NCI-H1092 (cell line): ENCODE data around the gene SMIM26.
"Not testable (repeated sequence)": the region's sequence is repeated elsewhere in the genome, so short reads cannot be mapped to it uniquely, and the experiment has no call there.

Source experiments
- DNase-seq: peaks from one replicate; lab custom pipeline; 2025; lab: John Stamatoyannopoulos, UW

The SMIM26 gene

GRCh38 chr20:18566892-18567738 is at the start of gene SMIM26:
SMIM26 (plus strand) TSS chr20:18567432; CDS start chr20:18567479, 47 bp downstream.
- DNase-seq: peak; percentile 88

- not testable (repeated sequence) for DNase-seq
Observed at GRCh38 chr20:18522066-18522465, 45.2 kb upstream of the SMIM26 start.

- DNase-seq: no peak
Observed at GRCh38 chr20:18523066-18523465, 44.2 kb upstream of the SMIM26 start.

GRCh38 chr20:18524646-18525045 is 42.6 kb upstream of the SMIM26 start:
- no peak for DNase-seq

- DNase-seq: not testable (repeated sequence)
Observed at GRCh38 chr20:18526761-18527160, 40.5 kb upstream of the SMIM26 start.

GRCh38 chr20:18527339-18527738 is 39.9 kb upstream of the SMIM26 start:
- no peak for DNase-seq

GRCh38 chr20:18527836-18528235 is 39.4 kb upstream of the SMIM26 start:
- no peak for DNase-seq

GRCh38 chr20:18529041-18529440 is 38.2 kb upstream of the SMIM26 start:
- no peak for DNase-seq

- DNase-seq: no peak
Observed at GRCh38 chr20:18532626-18533025, 34.6 kb upstream of the SMIM26 start.

GRCh38 chr20:18533491-18533890 is 33.7 kb upstream of the SMIM26 start:
- no peak for DNase-seq

GRCh38 chr20:18533978-18534644 is 33.1 kb upstream of the SMIM26 start:
- DNase-seq: no peak

- DNase-seq: no peak
Observed at GRCh38 chr20:18537651-18538050, 29.6 kb upstream of the SMIM26 start.

- DNase-seq: no peak
Observed at GRCh38 chr20:18541741-18542140, 25.5 kb upstream of the SMIM26 start.

GRCh38 chr20:18543216-18543615 is 24.0 kb upstream of the SMIM26 start:
- no peak for DNase-seq

GRCh38 chr20:18543932-18544331 is 23.3 kb upstream of the SMIM26 start:
- DNase-seq: peak; percentile 98

- no peak for DNase-seq
Observed at GRCh38 chr20:18545566-18545965, 21.7 kb upstream of the SMIM26 start.

- DNase-seq: no peak
Observed at GRCh38 chr20:18548465-18548864, 18.8 kb upstream of the SMIM26 start.

- DNase-seq: no peak
Observed at GRCh38 chr20:18553746-18554145, 13.5 kb upstream of the SMIM26 start.

- no peak for DNase-seq
Observed at GRCh38 chr20:18567739-18568091, 483 bp downstream of the SMIM26 start.

GRCh38 chr20:18571009-18571408 is 3.8 kb downstream of the SMIM26 start:
- no peak for DNase-seq

GRCh38 chr20:18571578-18571977 is 4.3 kb downstream of the SMIM26 start:
- DNase-seq: no peak

GRCh38 chr20:18577942-18578341 is 10.7 kb downstream of the SMIM26 start:
- no peak for DNase-seq

GRCh38 chr20:18578581-18578980 is 11.3 kb downstream of the SMIM26 start:
- no peak for DNase-seq
